ENCODE data around the gene BCAP31. TPM values are rescaled to one million over a fixed set of nuclear protein-coding genes. Genes with fewer than 3 reads are reported as not detected.
A peak's percentile ranks its signal among the peaks of the same experiment; 100 is the strongest.

Gene BCAP31
- total RNA-seq, 1 donor from 2014 or later, result 117 TPM

GRCh38 chrX:153650959-153651358, 73.2 kb downstream of the BCAP31 start:
- peaks cover 8% of the 10 kb centered on the region for H3K4me1 Mint-ChIP-seq
- H3K27me3 Mint-ChIP-seq (ENCODE audit: low read depth), result peaks cover 17% of the 10 kb centered on the region
- peaks cover 9% of the 10 kb centered on the region for H3K36me3 Mint-ChIP-seq (ENCODE audit: low read depth)
- H3K27ac Mint-ChIP-seq (ENCODE audit: unreplicated experiment), result peak overlapping the region; percentile 29
- peaks cover 3% of the 10 kb centered on the region for H3K9me3 Mint-ChIP-seq
- TF ChIP-seq, protein P1, sequence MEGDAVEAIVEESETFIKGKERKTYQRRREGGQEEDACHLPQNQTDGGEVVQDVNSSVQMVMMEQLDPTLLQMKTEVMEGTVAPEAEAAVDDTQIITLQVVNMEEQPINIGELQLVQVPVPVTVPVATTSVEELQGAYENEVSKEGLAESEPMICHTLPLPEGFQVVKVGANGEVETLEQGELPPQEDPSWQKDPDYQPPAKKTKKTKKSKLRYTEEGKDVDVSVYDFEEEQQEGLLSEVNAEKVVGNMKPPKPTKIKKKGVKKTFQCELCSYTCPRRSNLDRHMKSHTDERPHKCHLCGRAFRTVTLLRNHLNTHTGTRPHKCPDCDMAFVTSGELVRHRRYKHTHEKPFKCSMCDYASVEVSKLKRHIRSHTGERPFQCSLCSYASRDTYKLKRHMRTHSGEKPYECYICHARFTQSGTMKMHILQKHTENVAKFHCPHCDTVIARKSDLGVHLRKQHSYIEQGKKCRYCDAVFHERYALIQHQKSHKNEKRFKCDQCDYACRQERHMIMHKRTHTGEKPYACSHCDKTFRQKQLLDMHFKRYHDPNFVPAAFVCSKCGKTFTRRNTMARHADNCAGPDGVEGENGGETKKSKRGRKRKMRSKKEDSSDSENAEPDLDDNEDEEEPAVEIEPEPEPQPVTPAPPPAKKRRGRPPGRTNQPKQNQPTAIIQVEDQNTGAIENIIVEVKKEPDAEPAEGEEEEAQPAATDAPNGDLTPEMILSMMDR (conservative IDR thresholded peaks at IDR 0.05), result no peak
- H3K4me3 Mint-ChIP-seq, result no peak overlapping the region
- DNase-seq (ENCODE audit: low read depth, low spot score), result no peak

Other genes starting within 250 kb of the BCAP31 start
- gene BGN, start 229.4 kb downstream of the BCAP31 start, total RNA-seq, result 80.6 and 85.2 TPM in 2 replicates
- gene ATP2B3, start 206.7 kb downstream of the BCAP31 start, total RNA-seq, result 0.05 and 0.11 TPM in 2 replicates
- 24.4 and 25.3 TPM in 2 replicates for gene CCNQ, start 125.2 kb downstream of the BCAP31 start, total RNA-seq
- 1.7 TPM in 2 replicates for gene DUSP9, start 77.2 kb downstream of the BCAP31 start, total RNA-seq
- gene PNCK, start 50.6 kb downstream of the BCAP31 start, total RNA-seq, result 9.4 and 10.2 TPM in 2 replicates
- gene SLC6A8, start 36.5 kb downstream of the BCAP31 start, total RNA-seq, result 123 and 125 TPM in 2 replicates
- 6.0 and 6.6 TPM in 2 replicates for gene ABCD1, start 469 bp upstream of the BCAP31 start, total RNA-seq
- 15.7 and 16.2 TPM in 2 replicates for gene PLXNB3, start 39.9 kb upstream of the BCAP31 start, total RNA-seq
- 0.14 and 0.30 TPM in 2 replicates for gene SRPK3, start 56.7 kb upstream of the BCAP31 start, total RNA-seq
- 50.2 and 52.6 TPM in 2 replicates for gene IDH3G, start 70.0 kb upstream of the BCAP31 start, total RNA-seq
- gene SSR4, start 70.3 kb upstream of the BCAP31 start, total RNA-seq, result 183 and 187 TPM in 2 replicates
- gene PDZD4, start 106.2 kb upstream of the BCAP31 start, total RNA-seq, result 48.8 and 52.5 TPM in 2 replicates
- 133 and 137 TPM in 2 replicates for gene L1CAM, start 161.8 kb upstream of the BCAP31 start, total RNA-seq
- gene AVPR2, start 180.3 kb upstream of the BCAP31 start, total RNA-seq, result not detected in 2 replicates
- 10.2 and 10.7 TPM in 2 replicates for gene ARHGAP4, start 201.9 kb upstream of the BCAP31 start, total RNA-seq
- 116 and 124 TPM in 2 replicates for gene NAA10, start 210.7 kb upstream of the BCAP31 start, total RNA-seq
- gene RENBP, start 220.3 kb upstream of the BCAP31 start, total RNA-seq, result 11.4 and 11.8 TPM in 2 replicates
- 168 and 173 TPM in 2 replicates for gene HCFC1, start 247.4 kb upstream of the BCAP31 start, total RNA-seq
- 8.0 and 14.0 TPM in 2 replicates for gene TMEM187, start 248.4 kb upstream of the BCAP31 start, total RNA-seq